OCI-LY3 (cell line): ENCODE measurements around the gene BRD2.

Source experiments
- H2AFZ ChIP-seq: fragments of 200-600, 300-600 bp; shearing (Covaris generic); 2 replicates; pipeline ENCODE4 v1.6.0; 2014; ENCODE audit warnings: antibody characterized with exemption, low read depth, low read length
- H3K27ac ChIP-seq: fragments of 200-600, 300-600 bp; sonication (generic); 2 replicates; pipeline ENCODE4 v1.5.1; 2014; ENCODE audit warnings: mild to moderate bottlenecking, low read length, moderate library complexity, mixed read lengths
- H3K27me3 ChIP-seq: fragments of 200-600, 300-600 bp; sonication (generic); 2 replicates; pipeline ENCODE4 v1.6.1; 2014; ENCODE audit warnings: low read depth, low read length, mixed read lengths
- H3K36me3 ChIP-seq: fragments of 200-600, 300-600 bp; sonication (generic); replicated peaks from 2 replicates; pipeline ENCODE3; 2014; ENCODE audit warnings: low read depth, low read length, mixed read lengths
- H3K4me1 ChIP-seq: fragments of 300-600, 200-600 bp; sonication (generic); 2 replicates; pipeline ENCODE4 v1.6.1; 2014; ENCODE audit warnings: low read length, mixed read lengths
- H3K4me2 ChIP-seq: fragments of 200-600, 300-600 bp; sonication (generic); 2 replicates; pipeline ENCODE4 v1.6.1; 2014; ENCODE audit warnings: low read length, mixed read lengths
- H3K4me3 ChIP-seq: fragments of 300-600, 200-600 bp; sonication (generic); 2 replicates; pipeline ENCODE4 v1.5.1; 2014; ENCODE audit warnings: antibody characterized with exemption, mild to moderate bottlenecking, low read length, moderate library complexity
- H3K79me2 ChIP-seq: fragments of 300-600, 200-600 bp; shearing (Covaris generic); 2 replicates; pipeline ENCODE4 v1.6.1; 2014; ENCODE audit warnings: mild to moderate bottlenecking, low read length, mixed read lengths
- H3K9ac ChIP-seq: fragments of 300-600, 200-600 bp; shearing (Covaris generic); 2 replicates; pipeline ENCODE4 v1.6.0; 2014; ENCODE audit warnings: mild to moderate bottlenecking, low read length, moderate library complexity
- H3K9me3 ChIP-seq: fragments of 200-600, 300-600 bp; shearing (Covaris generic); 2 replicates; pipeline ENCODE4 v1.6.1; 2014; ENCODE audit warnings: low read length, mixed read lengths; ENCODE audit not compliant: insufficient read depth
- H4K20me1 ChIP-seq: fragments of 200-600, 300-600 bp; sonication (generic); 2 replicates; pipeline ENCODE4 v1.6.1; 2016; ENCODE audit warnings: low read length, mixed read lengths; ENCODE audit not compliant: insufficient read depth
- CTCF ChIP-seq: fragments of 200-600, 300-600 bp; sonication (generic); IDR thresholded peaks from 2 replicates; pipeline ENCODE4 v1.5.1; 2014; ENCODE audit warnings: antibody characterized with exemption, low read length, low read depth
- EZH2phosphoT487 ChIP-seq: fragments of 200-600 bp; shearing (Covaris generic); IDR thresholded peaks from 2 replicates; pipeline ENCODE4 v1.6.1; 2018; ENCODE audit warnings: antibody characterized with exemption, mixed run types, low read depth

BRD2 gene

GRCh38 chr6:32968093-32968866, at the start of gene BRD2:
BRD2 (plus strand) TSS chr6:32968594; CDS start chr6:32972899, 4,305 bp downstream.
- Histone ChIP-seq H3K9me3 (no peaks in the 10 kb centered on the region; the same call in 1 of the 2 replicates), H2AFZ (no peak within 1 kb of the TSS), H4K20me1 (peaks cover 32% of the 10 kb centered on the region), H3K27ac (peak within 1 kb of the TSS; percentile 99), H3K9ac (peak within 1 kb of the TSS; percentile 100), H3K36me3 (peaks cover 28% of the 10 kb centered on the region), H3K27me3 (no peaks in the 10 kb centered on the region), H3K4me1 (peaks cover 27% of the 10 kb centered on the region), H3K4me2 (peak within 1 kb of the TSS; percentile 94), H3K4me3 (peak within 1 kb of the TSS; percentile 89), H3K79me2 (peaks cover 85% of the 10 kb centered on the region)
- TF ChIP-seq EZH2phosphoT487 (no peak), CTCF (no peak)

DNA sequence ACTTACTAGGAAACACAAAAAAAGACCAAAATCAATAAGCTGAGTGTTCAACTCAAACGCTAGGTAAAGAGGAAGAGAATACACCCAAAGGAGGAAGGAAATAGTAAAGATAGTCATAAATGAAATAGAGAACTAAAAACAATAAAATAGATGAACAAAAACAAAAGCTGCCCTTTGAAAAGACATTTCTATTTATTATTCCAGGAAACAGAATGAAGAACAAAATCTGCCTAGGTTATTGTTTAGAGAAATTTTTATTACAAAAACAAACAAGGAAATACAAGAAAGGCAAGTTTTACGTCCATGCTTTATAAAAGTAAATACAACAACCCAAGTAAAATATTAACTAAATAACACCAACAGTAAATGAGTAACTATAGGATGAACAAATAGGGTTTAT, 47.7 kb upstream of the BRD2 start:
- no peaks in the 10 kb centered on the region for H3K9me3 ChIP-seq
- H3K4me2 ChIP-seq: peak overlapping the region; percentile 38
- no peaks in the 10 kb centered on the region for H3K79me2 ChIP-seq
- H3K27me3 ChIP-seq: no peaks in the 10 kb centered on the region
- H3K4me3 ChIP-seq: no peak overlapping the region
- H4K20me1 ChIP-seq: no peaks in the 10 kb centered on the region
- no peak overlapping the region for H2AFZ ChIP-seq
- no peak for TF ChIP-seq EZH2phosphoT487
- no peak for TF ChIP-seq CTCF
- no peaks in the 10 kb centered on the region for H3K36me3 ChIP-seq
- no peak overlapping the region for H3K27ac ChIP-seq
- H3K9ac ChIP-seq: no peak overlapping the region
- H3K4me1 ChIP-seq: peaks cover 46% of the 10 kb centered on the region

- peak overlapping the region; percentile 21; the same call in 1 of the 2 replicates for H3K4me2 ChIP-seq
- no peaks in the 10 kb centered on the region for H4K20me1 ChIP-seq
- H3K36me3 ChIP-seq: no peaks in the 10 kb centered on the region
- no peaks in the 10 kb centered on the region for H3K9me3 ChIP-seq
- H3K4me3 ChIP-seq: no peak overlapping the region
- TF ChIP-seq CTCF (no peak), EZH2phosphoT487 (no peak)
- H2AFZ ChIP-seq: no peak overlapping the region
- H3K27ac ChIP-seq: no peak overlapping the region
- no peak overlapping the region for H3K9ac ChIP-seq
- no peaks in the 10 kb centered on the region for H3K79me2 ChIP-seq
- H3K4me1 ChIP-seq: peaks cover 32% of the 10 kb centered on the region
- no peaks in the 10 kb centered on the region for H3K27me3 ChIP-seq
Measured at GRCh38 chr6:32922083-32922482, 46.3 kb upstream of the BRD2 start.

- H3K9ac ChIP-seq: no peak overlapping the region
- H3K4me1 ChIP-seq: 0 out of 2 replicates have a peak, but pooled peaks cover 2% of the 10 kb centered on the region
- no peaks in the 10 kb centered on the region for H3K27me3 ChIP-seq
- H3K36me3 ChIP-seq: peaks cover 19% of the 10 kb centered on the region
- no peak overlapping the region for H3K4me2 ChIP-seq
- no peaks in the 10 kb centered on the region for H4K20me1 ChIP-seq
- no peak overlapping the region for H2AFZ ChIP-seq
- H3K79me2 ChIP-seq: no peaks in the 10 kb centered on the region
- no peak overlapping the region for H3K27ac ChIP-seq
- no peak overlapping the region for H3K4me3 ChIP-seq
- TF ChIP-seq CTCF (no peak), EZH2phosphoT487 (no peak)
- no peaks in the 10 kb centered on the region for H3K9me3 ChIP-seq
Measured at GRCh38 chr6:32931211-32931610, 37.2 kb upstream of the BRD2 start.
